Liver (tissue), 3 donors: ENCODE measurements around the gene DPP6.

ENCODE experiments used
- GABPA ChIP-seq, 2 donors: IDR thresholded peaks in 1 of 2; conservative IDR thresholded peaks in 1 of 2; 2 replicates each; pipeline ENCODE4 v1.6.1; 2016; ENCODE audit warnings: antibody characterized with exemption in 2 of 2, mild to moderate bottlenecking in 1 of 2, moderate library complexity in 1 of 2
- JUND ChIP-seq, 2 donors: IDR thresholded peaks; 2 replicates each; pipeline ENCODE4 v1.6.1; 2016; ENCODE audit warnings: antibody characterized with exemption in 2 of 2
- MAX ChIP-seq: IDR thresholded peaks from 2 replicates; pipeline ENCODE4 v1.6.1; 2016; ENCODE audit warnings: antibody characterized with exemption
- RAD21 ChIP-seq, 2 donors: IDR thresholded peaks; 2 replicates each; pipeline ENCODE4 v1.6.1; 2016; ENCODE audit warnings: antibody characterized with exemption in 2 of 2, mild to moderate bottlenecking in 2 of 2
- REST ChIP-seq: IDR thresholded peaks from 2 replicates; pipeline ENCODE4 v1.6.1; 2016; ENCODE audit warnings: antibody characterized with exemption, mild to moderate bottlenecking
- SP1 ChIP-seq: IDR thresholded peaks from 2 replicates; pipeline ENCODE4 v1.6.1; 2018; ENCODE audit warnings: antibody characterized with exemption, mild to moderate bottlenecking
- TAF1 ChIP-seq: conservative IDR thresholded peaks from 2 replicates; pipeline ENCODE4 v1.6.1; 2016; ENCODE audit warnings: antibody characterized with exemption, mild to moderate bottlenecking
- YY1 ChIP-seq: IDR thresholded peaks from 2 replicates; pipeline ENCODE4 v1.6.1; 2016; ENCODE audit warnings: antibody characterized with exemption, mild to moderate bottlenecking
- ZBTB33 ChIP-seq: IDR thresholded peaks from 2 replicates; pipeline ENCODE4 v1.6.1; 2016; ENCODE audit warnings: antibody characterized with exemption
- TF ChIP-seq, protein P1 (sequence below): fragments of 150-350 bp; IDR thresholded peaks from 2 replicates; pipeline ENCODE4 v1.5.1; 2017; ENCODE audit warnings: improper control_type of control experiment, low read depth, low read length; ENCODE audit not compliant: missing input control
- donor health status: healthy.
- donor health status: healthy.

GRCh38 chr7:154685564-154685901 lies 633.3 kb downstream of the DPP6 start:
- no peak for TF ChIP-seq REST
- TF ChIP-seq YY1: no peak
- TF ChIP-seq RAD21 (IDR thresholded peaks at IDR 0.05): no peak
- TF ChIP-seq, protein P1, sequence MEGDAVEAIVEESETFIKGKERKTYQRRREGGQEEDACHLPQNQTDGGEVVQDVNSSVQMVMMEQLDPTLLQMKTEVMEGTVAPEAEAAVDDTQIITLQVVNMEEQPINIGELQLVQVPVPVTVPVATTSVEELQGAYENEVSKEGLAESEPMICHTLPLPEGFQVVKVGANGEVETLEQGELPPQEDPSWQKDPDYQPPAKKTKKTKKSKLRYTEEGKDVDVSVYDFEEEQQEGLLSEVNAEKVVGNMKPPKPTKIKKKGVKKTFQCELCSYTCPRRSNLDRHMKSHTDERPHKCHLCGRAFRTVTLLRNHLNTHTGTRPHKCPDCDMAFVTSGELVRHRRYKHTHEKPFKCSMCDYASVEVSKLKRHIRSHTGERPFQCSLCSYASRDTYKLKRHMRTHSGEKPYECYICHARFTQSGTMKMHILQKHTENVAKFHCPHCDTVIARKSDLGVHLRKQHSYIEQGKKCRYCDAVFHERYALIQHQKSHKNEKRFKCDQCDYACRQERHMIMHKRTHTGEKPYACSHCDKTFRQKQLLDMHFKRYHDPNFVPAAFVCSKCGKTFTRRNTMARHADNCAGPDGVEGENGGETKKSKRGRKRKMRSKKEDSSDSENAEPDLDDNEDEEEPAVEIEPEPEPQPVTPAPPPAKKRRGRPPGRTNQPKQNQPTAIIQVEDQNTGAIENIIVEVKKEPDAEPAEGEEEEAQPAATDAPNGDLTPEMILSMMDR: no peak
- no peak for TF ChIP-seq JUND (IDR thresholded peaks at IDR 0.05)
- no peak for TF ChIP-seq ZBTB33
- TF ChIP-seq GABPA (IDR thresholded peaks at IDR 0.05 in 1 of 2, conservative IDR thresholded peaks at IDR 0.05 in 1 of 2): no peak
- TF ChIP-seq MAX: no peak
- TF ChIP-seq TAF1: no peak
- TF ChIP-seq SP1: no peak
